ENCODE measurements around the gene NR2F6.

NR2F6 gene

DNA sequence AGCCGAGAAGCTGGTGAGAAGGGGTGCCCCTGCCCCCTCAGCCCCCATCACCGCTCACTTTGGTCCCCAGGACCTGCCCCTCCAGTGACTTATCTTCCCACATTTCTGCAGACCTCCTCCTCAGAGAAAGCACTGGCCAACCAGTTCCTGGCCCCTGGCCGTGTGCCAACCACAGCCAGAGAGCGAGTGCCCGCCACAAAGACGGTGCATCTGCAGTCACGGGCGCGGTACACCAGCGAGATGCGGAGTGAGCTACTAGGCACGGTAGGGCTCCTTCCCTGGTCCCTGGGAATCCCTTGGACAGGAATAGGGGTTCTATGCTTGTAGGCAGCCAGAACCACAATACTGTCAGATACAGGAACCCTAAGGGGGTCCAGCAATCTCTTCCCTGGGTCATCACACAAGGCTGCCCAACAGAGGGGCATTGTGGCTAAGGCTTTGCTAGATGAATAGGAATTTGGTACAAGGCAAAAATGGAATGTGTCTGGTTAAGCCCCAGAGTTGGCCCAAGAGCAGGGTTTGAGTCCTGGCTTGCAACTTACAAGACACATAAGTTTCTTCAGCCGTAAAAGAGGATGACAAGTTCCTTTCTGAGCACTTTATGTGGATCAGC is 29.6 kb downstream of the NR2F6 start:
- no peak for TF ChIP-seq POLR2A (IDR thresholded peaks at IDR 0.05; ENCODE audit: low read depth, low read length)
- FAIRE-seq (no peak), DNase-seq (ENCODE audit: insufficient read length, low spot score) (no peak)

DNA sequence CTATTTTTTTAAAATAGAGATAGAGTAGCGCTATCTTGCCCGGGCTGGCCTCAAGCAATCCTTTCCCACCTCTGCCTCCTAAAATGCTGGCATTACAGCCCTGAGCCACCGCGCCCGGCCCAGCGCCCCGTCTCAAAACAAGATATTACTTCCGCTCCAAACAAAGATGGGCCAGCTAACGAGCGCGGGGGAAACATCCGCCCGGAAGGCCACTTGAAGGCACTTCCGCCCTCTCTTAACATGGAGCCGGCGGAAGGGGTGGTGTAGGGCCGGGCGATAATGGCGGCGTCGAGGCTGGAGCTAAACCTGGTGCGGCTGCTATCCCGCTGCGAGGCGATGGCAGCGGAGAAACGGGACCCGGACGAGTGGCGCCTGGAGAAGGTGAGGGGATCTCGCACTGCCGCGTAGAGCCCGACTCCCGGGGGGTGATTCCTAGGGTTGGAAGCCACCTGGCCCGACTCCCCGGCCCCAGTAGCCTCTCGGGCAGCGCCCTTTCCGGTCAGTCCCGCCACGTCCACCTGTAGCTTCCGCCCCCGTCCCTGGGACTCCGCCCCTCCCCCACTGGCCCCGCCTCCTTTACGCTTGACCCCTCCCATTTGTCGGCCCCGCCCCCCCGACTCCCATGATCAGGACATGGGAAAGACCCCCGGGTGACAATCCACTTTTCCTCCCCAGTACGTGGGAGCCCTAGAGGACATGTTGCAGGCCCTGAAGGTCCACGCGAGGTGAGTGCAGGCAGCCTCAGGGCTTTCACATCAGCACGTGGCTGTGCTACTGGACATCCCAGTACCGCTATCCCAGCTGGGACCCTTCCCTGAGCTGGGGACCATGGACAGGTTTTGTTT is 30.4 kb downstream of the NR2F6 start, which contains the start of gene USE1:
Gene USE1, plus strand, starts transcription at position 231 of the 845 bp plus-strand sequence. Its CDS starts 49 bp downstream, at position 280.
- FAIRE-seq (no peak), DNase-seq (ENCODE audit: insufficient read length, low spot score) (peak; percentile 87)
- peak; percentile 41 for TF ChIP-seq POLR2A (IDR thresholded peaks at IDR 0.05; ENCODE audit: low read depth, low read length)

DNA sequence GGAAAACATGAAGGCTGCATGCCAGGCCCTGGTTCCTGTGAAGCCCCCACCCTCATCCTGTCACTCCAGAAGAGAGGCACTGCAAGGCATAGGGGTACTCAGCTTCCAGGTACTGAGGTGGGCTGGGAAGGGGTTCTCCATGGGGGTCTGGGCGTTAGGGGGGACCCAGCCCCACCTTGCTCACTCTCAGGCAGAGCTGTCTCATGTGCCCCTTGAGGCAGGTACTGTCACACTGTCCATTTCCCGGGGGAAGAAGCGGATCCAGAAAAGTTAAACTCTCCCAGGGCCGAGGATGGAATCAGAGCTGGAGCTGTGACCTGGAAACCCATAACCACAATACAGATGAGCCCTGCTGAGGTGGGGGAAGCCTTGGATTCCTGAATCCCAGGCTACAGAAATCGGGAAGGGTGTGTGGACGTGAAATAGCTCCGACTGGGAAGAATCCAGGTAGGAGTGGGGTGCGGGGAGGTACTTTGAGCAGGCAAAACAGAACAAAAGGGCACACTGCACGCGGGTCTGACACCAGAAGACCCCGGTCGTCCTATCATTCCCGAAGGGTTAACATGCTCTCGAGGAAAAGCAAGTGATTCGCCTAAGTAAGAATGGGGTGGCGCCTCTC is 31.1 kb downstream of the NR2F6 start:
- no peak for DNase-seq (ENCODE audit: insufficient read length, low spot score)
- no peak for FAIRE-seq
- no peak for TF ChIP-seq POLR2A (IDR thresholded peaks at IDR 0.05; ENCODE audit: low read depth, low read length)

DNA sequence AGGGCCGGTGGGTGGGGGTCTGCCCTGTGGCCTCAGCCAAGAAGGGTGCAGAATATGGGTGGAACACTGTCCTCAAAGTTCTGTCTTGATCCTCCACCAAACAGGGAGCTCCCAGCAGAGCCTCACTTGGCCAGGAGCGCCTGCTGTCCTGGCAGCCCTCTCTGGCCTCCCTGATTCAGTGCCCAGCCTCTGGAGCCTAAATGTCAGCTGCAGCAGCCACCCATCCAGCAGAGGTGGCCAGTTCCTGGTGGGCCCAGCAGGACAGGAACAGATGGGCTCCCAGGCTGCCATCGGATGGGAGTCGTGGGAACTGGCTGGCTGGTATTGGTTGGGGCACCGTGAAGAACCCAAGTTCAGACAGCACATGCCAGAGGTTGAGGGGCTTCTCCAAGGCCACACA is 32.4 kb downstream of the NR2F6 start:
- no peak for FAIRE-seq
- TF ChIP-seq POLR2A (IDR thresholded peaks at IDR 0.05; ENCODE audit: low read depth, low read length): no peak
- DNase-seq (ENCODE audit: insufficient read length, low spot score): no peak

DNA sequence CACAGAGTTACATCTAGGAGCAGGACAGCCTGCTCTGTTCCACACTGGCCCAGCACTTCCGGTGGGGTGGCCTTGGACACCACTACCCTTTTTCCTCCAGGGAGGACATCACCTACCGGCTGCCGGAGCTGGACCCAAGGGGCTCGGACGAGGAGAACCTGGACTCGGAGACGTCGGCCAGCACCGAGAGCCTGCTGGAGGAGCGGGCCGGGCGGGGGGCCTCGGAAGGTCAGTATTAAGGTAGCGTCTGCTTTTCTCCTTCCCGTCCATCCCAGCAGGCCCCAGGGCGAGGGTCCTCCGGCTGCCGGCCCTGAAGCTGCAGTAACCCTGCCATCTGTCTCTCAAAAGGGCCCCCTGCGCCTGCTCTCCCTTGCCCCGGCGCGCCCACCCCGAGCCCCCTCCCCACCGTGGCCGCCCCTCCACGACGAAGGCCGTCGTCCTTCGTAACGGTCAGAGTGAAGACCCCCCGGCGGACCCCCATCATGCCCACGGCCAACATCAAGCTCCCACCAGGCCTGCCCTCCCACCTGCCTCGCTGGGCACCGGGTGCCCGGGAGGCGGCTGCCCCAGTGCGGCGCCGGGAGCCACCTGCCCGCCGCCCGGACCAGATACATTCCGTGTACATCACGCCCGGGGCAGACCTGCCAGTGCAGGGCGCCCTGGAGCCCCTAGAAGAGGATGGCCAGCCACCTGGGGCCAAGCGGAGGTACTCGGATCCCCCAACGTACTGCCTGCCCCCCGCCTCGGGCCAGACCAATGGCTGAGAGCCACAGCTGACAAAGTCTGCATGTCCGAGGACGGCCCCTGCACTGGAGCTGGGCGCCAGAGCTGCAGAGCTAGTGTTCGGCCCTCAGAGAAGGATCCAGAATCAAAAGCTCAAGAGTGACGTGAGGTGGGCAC is 33.9 kb downstream of the NR2F6 start:
- FAIRE-seq (no peak), DNase-seq (ENCODE audit: insufficient read length, low spot score) (no peak)
- no peak for TF ChIP-seq POLR2A (IDR thresholded peaks at IDR 0.05; ENCODE audit: low read depth, low read length)

DNA sequence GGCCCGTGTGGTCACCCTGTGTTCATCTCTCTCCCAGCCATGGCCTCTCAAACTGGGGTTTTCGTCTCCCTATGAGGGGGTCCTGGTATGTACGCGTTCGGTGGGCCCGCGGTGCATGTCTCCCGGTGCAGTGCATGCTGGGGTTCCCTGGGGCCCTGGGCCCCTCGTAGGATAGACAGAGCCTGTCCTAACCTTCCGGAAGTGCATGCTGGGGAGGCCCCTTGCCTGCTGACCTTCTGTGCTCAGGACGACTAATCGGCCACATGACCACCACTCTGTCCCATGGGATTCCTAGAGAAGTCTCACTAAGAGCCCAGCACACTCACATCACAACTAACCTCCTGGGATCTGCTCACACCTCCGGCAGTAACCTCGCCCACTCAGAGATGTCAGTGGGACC is 35.4 kb downstream of the NR2F6 start:
- DNase-seq (ENCODE audit: insufficient read length, low spot score): no peak
- TF ChIP-seq POLR2A (IDR thresholded peaks at IDR 0.05; ENCODE audit: low read depth, low read length): no peak
- no peak for FAIRE-seq

DNA sequence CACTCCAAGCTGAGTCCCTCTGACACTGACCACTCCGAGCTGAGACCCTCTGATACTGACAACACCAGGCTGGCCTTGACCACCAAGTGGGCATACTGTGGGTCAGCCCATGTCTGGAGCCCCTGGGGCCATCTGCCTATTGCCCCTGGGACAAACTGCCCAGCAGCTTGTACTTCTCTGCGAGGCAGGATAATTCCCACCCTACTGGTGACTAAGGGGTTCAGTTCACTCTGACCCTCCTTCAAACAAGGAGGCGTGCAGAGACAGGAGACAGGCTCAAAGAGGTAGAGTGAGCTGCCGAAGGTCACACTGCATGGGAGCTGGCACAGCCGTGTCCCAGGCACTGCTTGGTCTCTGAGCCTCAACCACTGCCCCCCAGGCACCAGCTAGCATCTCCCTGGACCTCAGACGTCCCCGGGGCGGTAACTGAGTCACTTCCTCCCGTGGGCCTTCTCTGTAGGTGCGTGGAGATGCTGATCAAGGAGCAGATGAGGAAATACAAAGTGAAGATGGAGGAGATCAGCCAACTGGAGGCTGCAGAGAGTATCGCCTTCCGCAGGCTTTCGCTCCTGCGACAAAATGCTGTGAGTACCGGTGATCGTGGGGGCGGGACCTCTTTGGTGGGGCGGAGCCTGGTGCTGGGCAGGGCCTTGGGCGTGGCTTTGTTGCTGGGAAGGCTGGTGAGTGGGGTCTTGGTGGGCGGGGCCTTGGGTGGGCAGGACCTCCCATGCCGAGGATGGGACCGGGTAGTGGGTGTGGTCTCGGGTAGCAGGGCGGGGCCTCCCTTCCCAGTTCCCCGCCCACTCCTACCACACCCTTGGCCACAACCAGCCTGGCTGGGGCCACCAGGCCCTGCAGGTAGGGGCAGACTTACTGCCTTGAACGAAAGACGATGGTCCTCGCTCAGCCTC is 36.3 kb downstream of the NR2F6 start:
- no peak for TF ChIP-seq POLR2A (IDR thresholded peaks at IDR 0.05; ENCODE audit: low read depth, low read length)
- FAIRE-seq: no peak
- DNase-seq (ENCODE audit: insufficient read length, low spot score): peak; percentile 67

DNA sequence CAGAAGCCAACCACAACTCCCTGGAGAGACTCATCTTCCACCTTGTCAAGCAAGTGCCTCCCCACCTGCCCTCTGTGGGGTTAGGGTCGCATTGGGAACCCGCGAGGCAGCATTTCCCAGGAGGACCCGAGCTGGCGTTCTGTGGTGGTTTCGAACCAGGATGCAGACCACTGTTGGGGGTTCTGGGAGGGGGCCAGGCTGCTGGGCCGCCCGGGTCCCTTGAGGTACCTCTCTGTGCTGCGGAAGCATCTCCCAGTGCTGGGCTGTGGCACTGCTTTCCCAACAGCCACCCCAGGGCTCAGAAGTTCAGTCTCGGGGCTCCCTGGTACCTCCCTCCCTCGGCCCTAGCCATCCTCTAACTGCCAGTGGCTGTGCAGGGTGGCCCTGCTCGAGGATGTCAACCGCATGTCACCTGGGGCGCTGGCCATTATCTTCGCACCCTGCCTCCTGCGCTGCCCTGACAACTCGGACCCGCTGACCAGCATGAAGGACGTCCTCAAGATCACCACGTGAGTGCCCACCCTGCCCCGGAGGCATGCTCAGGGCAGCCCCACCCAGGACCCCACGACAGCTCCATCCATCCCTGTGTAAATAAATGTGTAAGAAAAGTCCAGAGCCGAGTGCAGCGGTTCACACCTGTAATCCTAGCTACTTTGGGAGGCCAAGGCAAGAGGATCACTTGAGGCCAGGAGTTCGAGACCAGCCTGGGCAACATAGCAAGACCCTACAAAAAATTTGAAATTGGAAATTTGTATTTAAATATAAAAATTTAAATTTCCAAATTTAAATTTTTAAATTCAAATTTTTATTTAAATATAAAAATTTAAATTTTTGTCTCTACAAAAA is 38.8 kb downstream of the NR2F6 start:
- no peak for FAIRE-seq
- no peak for DNase-seq (ENCODE audit: insufficient read length, low spot score)
- TF ChIP-seq POLR2A (IDR thresholded peaks at IDR 0.05; ENCODE audit: low read depth, low read length): no peak

DNA sequence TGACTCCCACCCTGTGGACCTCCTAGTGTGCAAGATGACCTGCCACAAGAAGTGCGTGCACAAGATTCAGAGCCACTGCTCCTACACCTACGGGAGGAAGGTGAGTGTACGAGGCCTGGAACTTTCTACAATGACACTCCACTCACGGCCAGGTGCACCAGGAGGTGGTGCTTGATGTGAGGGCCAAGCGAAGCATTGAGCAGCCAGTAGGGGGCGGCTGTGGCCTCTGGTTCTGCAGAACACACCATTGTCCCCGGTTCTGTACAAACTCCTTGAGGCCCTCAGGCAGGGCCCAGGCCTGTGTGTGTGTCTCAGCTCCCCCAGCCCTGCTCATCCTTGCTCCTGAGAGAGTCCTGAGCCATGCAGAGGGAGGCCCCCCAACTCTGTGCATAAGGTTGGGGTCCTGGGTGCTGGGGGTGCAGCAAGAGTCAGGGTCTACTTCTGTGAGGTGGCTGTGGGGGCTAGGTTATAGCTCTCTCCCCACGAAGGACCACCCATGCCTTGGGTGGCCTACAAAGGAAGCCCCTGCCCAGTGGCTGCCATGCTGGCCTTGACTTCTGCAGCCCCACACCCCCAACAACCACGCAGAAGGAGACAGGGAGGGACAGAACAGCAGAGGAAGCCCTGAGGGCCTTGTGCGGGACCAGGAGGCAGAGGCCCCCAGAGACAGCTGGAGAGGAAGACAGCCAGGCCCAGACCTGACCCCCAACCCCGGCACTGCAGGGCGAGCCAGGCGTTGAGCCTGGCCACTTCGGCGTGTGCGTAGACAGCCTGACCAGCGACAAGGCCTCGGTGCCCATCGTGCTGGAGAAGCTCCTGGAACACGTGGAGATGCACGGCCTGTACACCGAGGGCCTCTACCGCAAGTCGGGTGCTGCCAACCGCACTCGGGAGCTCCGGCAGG is 40.2 kb downstream of the NR2F6 start:
- no peak for TF ChIP-seq POLR2A (IDR thresholded peaks at IDR 0.05; ENCODE audit: low read depth, low read length)
- no peak for FAIRE-seq
- no peak for DNase-seq (ENCODE audit: insufficient read length, low spot score)

DNA sequence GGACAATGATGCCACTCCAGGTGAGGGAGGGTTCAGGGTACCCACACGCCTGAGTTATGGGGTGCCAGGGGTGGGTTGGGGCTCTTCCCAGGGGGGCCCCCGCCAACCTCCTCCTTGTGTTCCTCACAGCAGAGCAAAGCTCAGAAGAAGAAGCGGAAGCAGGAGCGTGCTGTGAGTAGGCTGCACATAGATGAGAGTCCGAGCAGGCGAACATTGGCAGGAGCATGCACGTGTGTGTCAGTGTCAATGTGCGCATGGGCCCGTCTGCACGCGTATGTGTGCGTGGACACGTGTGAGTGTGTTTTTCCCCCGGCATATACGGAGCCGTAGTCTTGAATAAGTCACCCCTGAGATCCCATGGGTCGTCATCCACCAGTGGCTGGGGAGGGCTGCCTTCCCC is 43.0 kb downstream of the NR2F6 start:
- no peak for TF ChIP-seq POLR2A (IDR thresholded peaks at IDR 0.05; ENCODE audit: low read depth, low read length)
- no peak for FAIRE-seq
- no peak for DNase-seq (ENCODE audit: insufficient read length, low spot score)

DNA sequence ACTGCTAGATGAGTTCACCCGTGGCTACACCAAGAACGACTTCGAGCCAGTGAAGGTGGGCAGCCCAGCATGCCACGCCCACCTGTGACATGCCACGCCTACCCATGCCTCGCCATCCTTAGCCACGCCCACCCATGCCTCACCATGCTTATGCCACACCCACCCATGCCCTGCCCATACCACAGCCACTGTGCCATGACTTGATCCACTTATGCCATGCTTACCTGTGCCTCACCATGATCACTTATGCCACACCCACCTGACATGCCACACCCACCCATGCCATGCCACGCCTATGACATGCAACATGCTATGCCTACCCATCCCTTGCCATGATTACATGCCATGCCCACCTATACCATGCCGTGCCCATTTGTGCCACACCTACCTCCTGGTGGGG is 43.5 kb downstream of the NR2F6 start:
- FAIRE-seq: no peak
- no peak for TF ChIP-seq POLR2A (IDR thresholded peaks at IDR 0.05; ENCODE audit: low read depth, low read length)
- no peak for DNase-seq (ENCODE audit: insufficient read length, low spot score)

Measured in H54 (cell line).